Measurements from ENCODE around the gene SBNO2. TPM values are rescaled to one million over a fixed set of nuclear protein-coding genes. Genes with fewer than 3 reads are reported as not detected.

The SBNO2 gene
- total RNA-seq, 1 donor from 2014 or later: 131 TPM

GRCh38 chr19:1171755-1172352 lies 2.2 kb downstream of the SBNO2 start:
- intact Hi-C loops (cut with DNase I): no loop called here
- ATAC-seq: no peak

GRCh38 chr19:1170938-1171754 lies 2.9 kb downstream of the SBNO2 start:
- ATAC-seq (peak; percentile 35), DNase-seq (ENCODE audit: low spot score) (peak; percentile 78)
- intact Hi-C loops (cut with DNase I): no loop called here

More at GRCh38 chr19:1171755-1172352, 2.2 kb downstream of the SBNO2 start:
- DNase-seq (ENCODE audit: low spot score): no peak

- intact Hi-C loops (cut with DNase I): no loop called here
- ATAC-seq (peak; percentile 40), DNase-seq (ENCODE audit: low spot score) (peak; percentile 83)
These were observed 3.9 kb downstream of the SBNO2 start for GRCh38 chr19:1169921-1170885.

- ATAC-seq (no peak), DNase-seq (ENCODE audit: low spot score) (peak; percentile 63)
- intact Hi-C loops (cut with DNase I): no loop called here
These were observed 4.7 kb downstream of the SBNO2 start for GRCh38 chr19:1169411-1169791.

- DNase-seq (ENCODE audit: low spot score) (peak; percentile 70), ATAC-seq (peak; percentile 8)
- intact Hi-C loops (cut with DNase I): no loop called here
These were observed 5.3 kb downstream of the SBNO2 start for GRCh38 chr19:1168572-1169410.

GRCh38 chr19:1167687-1168571 lies 6.1 kb downstream of the SBNO2 start:
- peak; percentile 57 for DNase-seq (ENCODE audit: low spot score)
- no peak for ATAC-seq
- intact Hi-C loops (cut with DNase I): no loop called here

- ATAC-seq (no peak), DNase-seq (ENCODE audit: low spot score) (peak; percentile 61)
- intact Hi-C loops (cut with DNase I): no loop called here
These were observed 7.0 kb downstream of the SBNO2 start for GRCh38 chr19:1166872-1167573.

GRCh38 chr19:1164684-1165531 lies 9.2 kb downstream of the SBNO2 start:
- peak; percentile 62 for DNase-seq (ENCODE audit: low spot score)

GRCh38 chr19:1163934-1164683 lies 10.0 kb downstream of the SBNO2 start:
- ATAC-seq: no peak
- peak; percentile 59 for DNase-seq (ENCODE audit: low spot score)
- intact Hi-C loops (cut with DNase I): no loop called here

More at GRCh38 chr19:1164684-1165531, 9.2 kb downstream of the SBNO2 start:
- no peak for ATAC-seq
- intact Hi-C loops (cut with DNase I): no loop called here

GRCh38 chr19:1163283-1163933 lies 10.7 kb downstream of the SBNO2 start:
- intact Hi-C loops (cut with DNase I): no loop called here
- ATAC-seq: no peak
- peak; percentile 66 for DNase-seq (ENCODE audit: low spot score)

GRCh38 chr19:1162404-1163282 lies 11.4 kb downstream of the SBNO2 start:
- intact Hi-C loops (cut with DNase I): no loop called here
- ATAC-seq (no peak), DNase-seq (ENCODE audit: low spot score) (no peak)

- ATAC-seq (no peak), DNase-seq (ENCODE audit: low spot score) (peak; percentile 63)
- intact Hi-C loops (cut with DNase I): no loop called here
These were observed 12.4 kb downstream of the SBNO2 start for GRCh38 chr19:1161716-1162115.

- ATAC-seq (no peak), DNase-seq (ENCODE audit: low spot score) (no peak)
- intact Hi-C loops (cut with DNase I): no loop called here
These were observed 14.0 kb downstream of the SBNO2 start for GRCh38 chr19:1159864-1160595.

Measured in sciatic nerve (tissue), 2 donors.